CD4-positive, alpha-beta T cell treated with Interleukin-17A for 1 hour (primary cell): ENCODE results near the gene SLC14A1.

Source experiments
- DNase-seq: peaks from one replicate; pipeline ENCODE4 v3.0.0-alpha.2; 2020

SLC14A1 gene

DNA sequence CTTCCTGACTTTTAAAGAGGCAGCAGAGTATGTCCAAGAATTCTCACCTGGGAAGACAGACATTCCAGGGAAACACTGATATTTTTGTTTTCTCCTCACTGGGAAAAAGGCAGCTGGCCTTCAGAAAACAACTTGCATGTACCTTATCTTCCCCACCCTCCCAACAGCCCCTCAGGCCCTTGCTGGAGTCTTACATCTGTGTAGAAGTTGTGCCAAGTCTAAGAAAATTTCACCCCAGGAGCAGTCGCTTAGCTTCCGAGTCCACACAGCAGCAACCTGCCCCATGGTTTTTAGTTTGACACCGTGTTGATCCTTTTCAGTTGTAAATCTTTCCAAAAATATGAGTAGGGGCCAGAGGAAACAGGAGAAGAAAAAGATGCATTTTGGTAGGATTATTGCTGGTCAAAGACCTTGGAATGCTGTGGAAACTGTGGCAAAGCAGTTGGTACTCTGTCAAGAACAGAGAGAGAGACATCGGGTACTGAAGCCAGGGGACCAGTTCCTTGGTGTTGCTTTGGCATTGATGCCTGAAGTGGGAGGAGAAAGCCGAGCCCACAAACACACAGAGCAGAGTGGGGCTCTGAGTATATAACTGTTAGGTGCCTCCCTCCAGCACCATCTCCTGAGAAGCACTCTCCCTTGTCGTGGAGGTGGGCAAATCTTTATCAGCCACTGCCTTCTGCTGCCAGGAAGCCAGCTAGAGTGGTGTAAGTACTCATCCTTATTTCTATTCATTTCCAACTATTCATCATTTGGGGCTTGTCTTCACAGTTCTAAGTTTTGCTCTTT is at the start of gene SLC14A1:
Gene SLC14A1, plus strand, starts transcription at position 615 of the 789 bp plus-strand sequence. CDS start 6,140 bp downstream, outside the sequence.
- DNase-seq, result no peak

DNA sequence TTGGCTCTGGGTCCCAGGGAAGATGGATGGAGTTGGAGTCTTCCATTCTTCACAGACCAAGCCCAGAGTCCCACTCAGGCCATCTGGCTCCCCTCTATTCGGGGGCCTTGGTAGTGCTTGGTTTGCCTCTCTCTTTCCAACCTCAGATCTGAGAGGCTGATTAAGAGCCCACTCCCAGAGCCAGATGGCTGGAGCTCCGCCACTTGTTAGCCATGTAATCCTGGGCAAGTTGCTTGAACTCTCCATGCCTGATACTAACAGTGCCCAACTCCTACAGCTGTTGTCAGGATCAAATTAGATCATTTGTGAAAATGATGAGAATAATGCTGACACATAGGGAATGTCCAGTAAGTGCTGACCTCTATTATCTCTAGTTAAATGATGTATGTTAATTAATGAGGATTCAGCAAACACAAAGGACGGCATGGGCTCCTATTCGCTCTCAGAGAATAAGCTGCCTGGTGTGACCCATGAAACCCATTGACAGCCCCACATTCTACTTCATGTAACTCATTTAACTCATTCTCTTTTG is 46.6 kb upstream of the SLC14A1 start:
- DNase-seq, result no peak

DNA sequence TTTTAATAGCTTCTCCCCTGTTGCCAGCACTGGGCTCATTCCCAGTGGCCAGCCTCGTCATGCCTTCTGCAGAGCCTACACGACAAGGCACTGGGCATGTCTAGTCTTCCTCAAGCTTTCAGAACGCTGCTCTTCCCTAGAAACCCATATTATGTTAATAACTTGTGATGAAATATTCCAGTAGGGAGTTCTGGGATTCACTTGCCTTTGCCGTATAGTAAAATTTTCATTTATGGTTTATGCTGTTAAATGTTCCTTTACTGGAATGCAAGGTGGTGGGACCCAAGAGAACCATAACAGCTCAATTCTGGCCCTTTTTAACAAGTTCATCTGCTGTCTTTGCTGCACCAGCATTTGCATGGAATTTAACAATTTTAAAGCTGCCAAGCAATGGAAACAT is 45.5 kb upstream of the SLC14A1 start:
- no peak for DNase-seq

DNA sequence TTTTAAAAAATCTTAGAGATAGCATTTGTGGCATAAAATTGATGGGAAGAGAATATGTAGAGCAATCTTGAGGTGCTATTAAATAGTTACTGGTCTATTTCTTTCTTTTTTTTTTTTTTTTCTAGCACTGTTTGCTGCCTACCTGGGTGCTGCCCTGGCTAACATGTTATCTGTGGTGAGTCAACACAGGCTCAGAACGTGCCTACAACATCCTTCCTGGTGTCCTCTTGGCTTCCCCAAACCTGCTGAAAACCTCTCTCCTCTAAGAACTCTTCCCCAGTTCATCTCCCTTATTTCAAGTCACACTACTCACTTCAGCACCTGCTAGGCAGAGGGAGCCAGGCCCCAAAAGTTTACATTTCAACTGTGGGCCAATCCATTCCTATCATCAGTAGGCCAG is 45.1 kb upstream of the SLC14A1 start:
- DNase-seq, result no peak

DNA sequence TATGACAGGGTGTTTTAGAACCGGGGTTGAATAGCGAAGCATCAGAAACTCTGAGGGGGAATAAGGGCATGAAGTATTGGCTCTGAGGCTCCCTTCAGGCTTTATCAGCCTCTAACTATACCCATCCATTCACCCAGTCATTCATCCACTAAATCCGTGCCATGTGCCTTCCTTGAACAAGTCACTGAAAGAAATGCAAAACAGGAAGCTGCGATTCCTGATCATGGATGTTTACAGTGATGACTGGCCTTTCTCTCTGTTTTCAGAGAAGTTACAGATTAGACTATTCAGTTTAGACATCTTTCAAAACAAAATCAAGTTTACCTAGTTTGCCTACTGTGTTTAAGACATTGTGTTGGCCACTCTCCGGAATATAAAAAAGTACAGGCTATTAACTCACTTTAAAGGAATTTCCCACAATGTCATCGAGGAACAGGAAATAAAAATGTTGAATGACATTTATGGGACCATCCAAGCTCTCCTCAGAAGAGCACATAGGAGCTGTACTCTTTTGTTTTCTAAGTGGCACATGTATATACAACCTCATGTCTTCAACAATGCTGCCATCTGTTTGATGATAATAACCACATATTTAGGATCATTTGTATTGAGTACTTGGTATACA is 43.8 kb upstream of the SLC14A1 start:
- no peak for DNase-seq

DNA sequence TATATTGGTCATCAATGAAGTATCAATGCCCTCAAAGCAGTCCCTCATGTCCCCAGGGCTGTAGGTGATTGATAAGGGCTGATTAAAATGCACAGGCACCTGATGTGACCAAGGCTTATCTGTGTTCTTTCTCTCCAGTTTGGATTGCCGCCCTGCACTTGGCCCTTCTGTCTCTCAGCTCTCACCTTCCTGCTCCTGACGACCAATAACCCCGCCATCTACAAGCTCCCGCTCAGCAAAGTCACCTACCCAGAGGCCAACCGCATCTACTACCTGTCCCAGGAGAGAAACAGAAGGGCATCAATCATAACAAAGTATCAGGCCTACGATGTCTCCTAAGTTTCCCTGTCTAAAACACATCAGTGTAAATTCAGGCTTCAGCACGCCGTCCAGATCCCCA is 41.8 kb upstream of the SLC14A1 start:
- DNase-seq, result no peak

DNA sequence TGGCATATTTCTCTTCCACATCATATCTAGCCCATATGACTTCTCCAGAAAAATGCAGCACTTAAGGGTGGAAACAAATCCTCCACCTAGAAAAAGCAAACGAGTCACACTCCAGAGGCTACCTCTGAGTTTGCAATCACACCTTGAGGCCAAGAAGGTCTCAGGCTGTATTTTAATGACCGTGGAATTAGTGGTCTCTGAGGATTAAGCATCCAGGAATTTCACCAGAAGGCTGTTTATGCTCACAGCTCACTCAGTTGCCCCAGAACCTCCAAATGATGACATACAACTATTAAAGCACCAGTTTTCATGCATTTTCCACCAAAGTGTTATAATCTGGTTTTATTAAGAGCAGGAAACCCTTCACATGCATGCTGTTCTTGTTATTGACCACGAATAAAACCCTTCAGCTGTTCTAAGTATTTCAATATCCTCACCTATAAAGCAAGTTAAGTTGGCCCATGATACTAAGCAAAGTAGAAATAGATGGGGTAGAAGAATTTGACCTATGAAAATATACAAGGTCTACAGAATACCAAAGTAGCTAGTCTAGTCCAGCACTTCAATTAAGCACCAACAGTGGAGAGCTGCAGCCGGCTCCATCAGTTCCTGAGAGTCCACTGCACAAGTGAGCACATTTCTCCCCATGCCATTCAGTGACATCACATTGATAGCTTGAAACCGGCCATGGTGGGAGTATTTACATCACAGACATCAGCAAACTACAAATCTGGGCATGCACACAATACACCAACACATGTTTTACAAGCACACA is 39.5 kb upstream of the SLC14A1 start:
- DNase-seq, result no peak

DNA sequence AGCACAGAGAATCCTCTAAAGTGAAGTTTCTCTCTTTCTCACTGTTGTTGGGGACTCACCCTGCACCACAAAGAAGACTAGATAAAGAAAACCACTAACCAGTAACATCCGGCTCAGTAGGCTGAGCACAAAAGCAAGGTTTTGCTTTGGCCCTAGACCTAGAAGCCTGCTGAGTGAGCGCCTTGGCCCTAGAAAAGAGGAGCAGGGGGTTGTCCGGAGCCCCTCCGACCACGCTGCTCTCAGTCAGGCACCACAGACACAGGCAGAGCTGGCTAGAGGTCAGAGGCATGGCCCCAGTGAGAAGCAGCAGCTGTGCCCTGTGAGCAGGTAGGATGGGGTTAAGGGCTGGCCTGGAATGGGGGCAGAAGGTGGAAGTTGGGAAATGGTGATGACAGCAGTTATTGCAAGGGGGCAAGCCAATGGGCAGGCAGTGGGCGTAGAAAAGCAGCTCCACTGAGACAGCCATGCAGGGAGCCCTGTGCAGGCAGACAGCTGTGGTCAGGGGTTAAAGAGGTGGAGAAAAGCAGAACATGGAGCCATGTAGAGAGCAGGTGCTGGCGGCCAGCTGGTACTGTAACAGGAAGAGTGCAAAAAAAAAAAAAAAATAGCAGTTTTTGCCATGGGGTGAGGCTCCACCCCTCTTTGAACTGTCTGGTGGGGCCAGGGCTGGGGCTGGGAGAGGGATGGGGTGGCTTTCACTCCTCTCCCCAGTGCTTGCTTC is 36.9 kb upstream of the SLC14A1 start:
- DNase-seq, result peak; percentile 80

DNA sequence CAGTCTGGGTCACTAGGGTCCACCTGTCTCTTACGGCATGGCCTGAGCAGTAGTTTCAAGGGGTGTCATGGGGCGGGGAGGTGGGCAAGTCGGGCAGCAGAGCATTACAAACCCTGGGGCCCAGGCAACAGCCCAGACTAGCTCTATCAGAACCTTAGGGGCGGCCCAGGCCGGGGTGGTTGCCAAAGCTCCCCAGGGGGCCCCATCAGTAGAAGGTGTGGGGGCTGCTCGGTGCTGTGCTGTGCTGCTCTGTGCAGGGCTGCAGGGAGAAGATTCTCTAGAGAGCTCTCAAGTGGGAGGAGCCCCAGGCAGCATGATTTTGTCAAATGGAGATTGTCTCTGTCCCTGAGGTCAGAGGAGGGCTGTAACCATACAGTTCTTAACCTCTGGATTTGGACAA is 36.4 kb upstream of the SLC14A1 start:
- no peak for DNase-seq

DNA sequence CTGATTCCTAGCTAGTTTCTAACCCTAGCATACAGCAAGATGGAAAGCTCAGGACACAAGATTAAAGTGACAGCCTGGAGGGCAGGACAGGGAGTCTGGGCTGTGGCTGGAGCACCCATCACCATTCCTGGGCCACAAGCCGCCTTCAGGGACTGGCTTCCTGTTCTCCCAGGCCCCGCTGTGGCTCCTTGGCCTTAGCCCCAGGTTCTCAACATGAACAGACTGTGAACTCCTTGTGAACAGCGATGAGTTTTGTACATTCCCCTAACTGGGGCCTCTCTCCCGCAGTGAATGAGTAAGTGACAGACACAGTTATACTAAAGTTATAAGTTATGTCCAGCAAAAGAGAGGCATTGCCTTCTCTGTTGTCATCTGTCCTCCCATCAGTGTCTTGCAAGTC is 35.9 kb upstream of the SLC14A1 start:
- DNase-seq, result no peak

DNA sequence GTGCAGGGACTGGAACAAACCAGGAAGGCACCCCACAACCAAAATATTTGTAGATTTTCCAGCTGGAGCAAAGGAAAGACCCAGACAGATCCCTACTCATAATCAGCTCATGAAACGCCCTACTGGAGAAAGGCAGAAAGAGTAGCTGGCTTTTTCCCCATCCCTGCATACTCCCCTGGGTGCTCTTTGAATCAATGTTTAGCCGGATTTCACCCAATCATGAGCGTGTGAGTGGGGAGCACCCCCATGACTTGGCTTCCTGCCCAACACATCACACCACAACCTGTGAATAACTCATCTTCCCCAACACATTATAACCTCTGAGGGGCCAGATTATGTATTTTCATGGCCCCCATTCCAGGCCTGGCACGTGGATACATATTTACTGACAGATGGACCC is 35.1 kb upstream of the SLC14A1 start:
- DNase-seq, result peak; percentile 60

DNA sequence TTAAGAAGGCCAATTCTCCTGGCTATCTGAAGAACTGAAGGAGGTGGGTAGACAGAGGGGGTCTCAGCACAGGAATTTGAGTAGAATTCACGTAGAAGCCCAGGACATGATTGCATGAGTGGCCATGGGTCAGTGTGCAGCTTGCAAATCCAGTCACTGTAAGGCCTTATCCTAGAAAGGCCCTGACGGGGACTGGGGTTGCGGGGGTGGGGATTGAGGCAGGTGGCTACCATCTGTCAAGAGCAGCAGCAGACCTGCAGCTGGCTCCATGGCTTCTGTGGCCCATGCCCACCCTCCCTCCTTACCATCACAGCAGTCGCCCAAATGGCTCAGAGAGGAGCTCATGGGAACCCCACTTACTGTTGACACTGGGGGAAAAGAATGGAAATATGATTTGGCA is 34.6 kb upstream of the SLC14A1 start:
- DNase-seq, result no peak

DNA sequence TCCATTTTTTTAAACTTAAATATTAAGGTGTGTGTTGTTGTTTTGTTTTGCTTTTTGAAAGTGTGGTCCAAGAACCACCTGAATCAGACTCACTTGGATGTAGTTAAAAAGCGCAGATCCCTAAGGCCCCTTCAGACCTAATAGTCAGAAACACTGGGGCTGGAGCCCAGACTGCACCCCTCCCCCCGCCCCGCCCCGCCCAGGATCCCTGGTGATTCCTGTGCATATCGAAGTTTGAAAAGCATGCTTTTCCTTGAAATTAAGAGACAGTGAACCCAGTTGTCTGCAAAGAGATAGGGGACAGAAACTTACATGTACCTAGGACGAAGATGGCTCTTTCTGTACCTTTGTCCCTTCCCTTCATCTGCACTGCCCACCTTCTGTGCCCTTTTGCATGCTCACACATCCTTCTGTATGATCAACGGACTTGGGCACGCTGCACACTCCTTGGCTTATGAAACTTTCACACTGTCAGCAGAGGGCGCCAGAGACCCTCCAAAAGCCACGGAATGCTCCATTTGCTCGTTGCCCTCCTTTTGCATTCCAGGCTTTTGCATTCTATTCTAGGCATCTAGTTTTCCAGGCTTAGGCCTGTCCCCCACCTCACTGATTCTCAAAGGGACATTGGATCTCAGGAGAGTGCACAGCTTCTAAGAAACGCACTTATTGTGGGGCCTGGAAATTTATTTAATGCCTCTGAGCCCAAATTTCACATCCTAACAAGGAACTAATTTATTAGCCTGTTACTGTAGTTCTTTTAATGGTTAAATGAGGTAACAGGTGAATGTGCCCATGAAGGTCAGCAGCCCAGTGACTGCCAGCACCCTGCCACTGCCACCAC is 32.8 kb upstream of the SLC14A1 start:
- peak; percentile 81 for DNase-seq

DNA sequence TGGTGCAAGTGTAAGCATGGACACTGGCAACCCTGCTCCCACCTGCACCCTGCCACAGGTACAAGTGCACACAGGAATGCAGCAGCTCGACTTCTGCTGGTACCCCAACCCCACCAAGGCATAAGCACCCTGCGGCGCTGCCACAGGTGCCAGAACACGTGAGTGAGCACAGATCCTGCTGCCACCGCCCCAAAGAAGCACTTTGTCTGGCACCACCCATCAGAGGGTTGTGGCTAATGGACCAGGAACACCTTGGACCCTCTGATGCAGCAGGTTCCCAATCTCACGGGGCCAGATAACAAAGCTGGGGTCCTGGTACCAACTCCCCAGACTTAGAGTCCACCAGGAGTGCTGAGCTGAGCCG is 32.2 kb upstream of the SLC14A1 start:
- DNase-seq, result no peak

DNA sequence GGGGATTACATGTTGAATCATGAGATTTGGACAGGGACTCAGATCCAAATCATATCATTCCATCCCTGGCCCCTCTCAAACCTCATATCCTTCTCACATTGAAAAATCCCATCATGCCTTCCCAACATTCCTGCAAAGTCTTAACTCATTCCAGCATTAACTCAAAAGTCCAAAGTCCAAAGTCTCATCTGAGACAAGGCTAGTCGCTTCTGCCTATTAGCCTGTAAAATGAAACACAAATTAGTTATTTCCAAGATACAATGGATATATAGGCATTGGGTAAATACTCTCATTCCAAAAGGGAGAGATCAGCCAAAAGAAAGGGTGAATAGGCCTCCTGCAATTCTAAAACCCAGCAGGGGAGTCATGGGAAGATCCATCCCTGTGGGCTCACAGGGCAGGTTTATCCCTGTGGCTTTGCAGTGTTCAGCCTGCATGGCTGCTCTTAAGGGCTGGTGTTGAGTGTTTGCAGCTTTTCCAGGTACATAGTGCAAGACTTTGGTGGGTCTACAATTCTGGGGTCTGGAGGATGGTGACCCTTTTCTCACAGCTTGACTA is 21.2 kb upstream of the SLC14A1 start:
- DNase-seq, result no peak

DNA sequence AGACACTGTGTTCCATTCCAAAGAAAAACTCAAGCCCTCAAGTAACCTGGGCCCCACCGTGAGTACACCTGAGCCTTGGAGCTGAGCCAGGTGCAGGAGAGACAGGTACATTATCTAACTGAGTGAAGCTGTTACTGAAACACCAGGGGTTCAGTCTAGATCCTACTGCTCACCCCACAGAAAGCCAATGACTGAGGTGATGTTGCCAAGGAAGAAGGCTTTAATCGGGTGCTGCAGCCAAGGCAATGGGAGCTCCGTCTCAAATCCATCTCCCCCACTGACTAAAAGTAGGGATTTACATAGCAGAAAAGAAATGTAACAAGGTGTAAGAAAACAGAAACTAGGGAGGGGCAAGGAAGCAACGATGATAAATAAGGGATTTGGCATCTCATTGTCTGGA is 15.2 kb upstream of the SLC14A1 start:
- DNase-seq, result no peak

DNA sequence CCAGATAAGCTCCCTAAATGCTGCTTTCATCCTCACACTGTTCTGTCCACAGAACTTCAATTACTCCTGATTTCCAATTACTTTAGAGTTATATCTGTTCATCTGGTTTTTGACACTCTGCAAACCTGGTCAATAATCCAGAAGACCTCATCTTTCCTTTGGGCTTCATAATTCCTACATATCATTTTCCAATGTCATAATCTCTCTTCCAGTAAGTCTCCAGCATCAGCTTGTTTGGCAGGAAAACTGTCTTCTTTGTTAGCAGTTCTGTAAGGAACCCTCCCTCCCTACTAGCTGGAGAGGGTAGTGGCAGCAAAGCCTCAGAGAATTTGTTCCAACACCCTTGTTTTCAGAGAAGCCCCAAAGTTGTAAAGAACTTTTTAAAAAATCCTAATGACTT is 11.9 kb upstream of the SLC14A1 start:
- no peak for DNase-seq

DNA sequence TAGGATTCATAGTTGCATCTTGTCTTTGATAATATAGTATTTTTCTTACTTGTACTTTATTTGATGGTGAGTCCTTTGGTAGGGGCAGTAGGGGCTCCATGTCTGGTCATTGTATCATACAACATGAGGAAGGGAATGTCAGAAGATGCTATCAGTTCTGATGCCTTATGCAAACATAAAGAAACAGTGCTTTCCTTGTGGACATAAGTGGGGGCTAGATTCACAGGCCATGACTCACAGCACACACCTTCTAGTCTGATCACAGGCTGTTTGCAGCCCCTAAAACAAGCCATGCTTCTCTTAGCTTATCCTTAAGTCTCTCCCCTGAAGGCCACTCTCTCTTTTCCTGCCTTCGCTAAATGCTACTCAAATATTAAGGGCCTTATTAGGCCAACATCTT is 10.7 kb upstream of the SLC14A1 start:
- DNase-seq, result no peak

DNA sequence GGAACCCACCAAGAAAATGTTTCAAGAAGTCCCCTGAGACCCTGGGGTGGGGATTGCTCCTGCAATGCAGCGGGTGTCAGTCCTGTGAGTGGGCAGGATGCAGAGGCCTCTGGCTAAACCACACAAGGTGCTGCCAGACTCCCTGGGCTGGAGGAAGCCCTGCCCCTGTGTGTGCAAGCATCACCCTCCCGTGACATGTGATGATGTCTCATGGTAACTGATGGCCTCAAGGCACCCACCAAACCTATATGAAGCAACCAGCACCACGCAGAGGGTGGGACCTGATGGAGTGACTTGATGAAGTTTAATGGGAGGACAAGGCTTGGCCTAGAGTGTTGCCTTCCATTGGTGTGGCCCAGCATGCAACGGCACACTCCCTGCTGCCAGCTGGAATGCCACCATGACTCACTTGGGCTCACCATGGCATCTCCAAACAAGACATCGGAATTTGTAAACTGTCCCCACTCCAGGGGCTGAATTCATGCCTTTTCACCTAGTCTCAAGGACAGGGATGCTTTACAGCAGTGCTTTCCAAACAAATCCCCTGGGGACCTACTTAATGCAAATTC is 8.7 kb upstream of the SLC14A1 start:
- DNase-seq, result no peak

DNA sequence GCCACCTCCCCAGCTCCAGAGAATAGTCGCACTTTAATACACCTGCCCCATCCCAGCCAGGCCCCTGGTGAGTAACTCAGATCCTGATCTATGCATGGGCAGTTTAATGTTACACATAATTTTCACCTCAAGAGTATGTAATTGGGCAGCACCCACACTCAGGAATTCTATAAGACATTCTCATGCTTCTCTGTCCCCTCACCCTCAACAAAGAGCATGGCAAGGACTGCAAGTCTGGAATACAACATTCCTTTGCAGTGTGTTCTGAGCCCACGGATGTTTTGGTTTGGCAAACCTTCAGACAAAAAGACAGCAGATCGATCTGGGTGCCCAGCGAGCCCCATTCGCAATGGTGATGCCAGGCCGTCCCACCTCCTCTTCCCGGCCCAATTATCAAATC is 4.9 kb upstream of the SLC14A1 start:
- no peak for DNase-seq

DNA sequence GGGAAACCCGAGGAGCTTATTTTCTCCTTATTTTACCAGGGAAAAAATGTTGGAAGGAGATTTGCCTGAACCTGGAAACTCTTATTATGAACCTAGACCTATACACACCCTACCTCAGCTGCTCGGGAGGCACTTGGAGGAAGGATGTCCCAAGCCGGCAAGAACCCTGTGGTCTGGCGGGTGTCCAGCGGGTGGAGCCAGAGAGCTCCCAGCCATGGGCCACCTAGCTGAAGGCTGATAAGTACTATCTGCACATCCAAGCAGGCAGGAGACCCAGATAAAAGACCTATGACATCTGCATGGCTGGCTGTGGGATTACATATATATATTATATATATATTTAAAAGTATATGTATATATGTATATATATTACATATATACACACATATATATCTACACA is 1.1 kb upstream of the SLC14A1 start:
- DNase-seq, result peak; percentile 63
